GM10248 (cell line): ENCODE measurements around the gene BCAS2.

Experiments
- CTCF ChIA-PET: fragments of 300-600 bp; sonication (Branson Sonifier 250); formaldehyde crosslinking; extraction: SDS; loops from one replicate; lab custom pipeline; 2021; ENCODE audit warnings: antibody characterized with exemption; lab: Yijun Ruan, JAX
- POLR2A ChIA-PET: fragments of 350-650 bp; sonication (Branson Sonifier 250); formaldehyde crosslinking; extraction: SDS; loops from one replicate; lab custom pipeline; 2020; ENCODE audit warnings: antibody characterized with exemption; lab: Yijun Ruan, JAX
- DNase-seq: peaks from one replicate; pipeline ENCODE4 v3.0.0; 2012; ENCODE audit errors: extremely low spot score
- TF ChIP-seq, protein P1 (sequence below): IDR thresholded peaks from 2 replicates; pipeline ENCODE4 v1.5.1; 2012; ENCODE audit warnings: mild to moderate bottlenecking, low read depth; ENCODE audit errors: extremely low read depth, missing control alignments, control extremely low read depth

BCAS2 gene

DNA sequence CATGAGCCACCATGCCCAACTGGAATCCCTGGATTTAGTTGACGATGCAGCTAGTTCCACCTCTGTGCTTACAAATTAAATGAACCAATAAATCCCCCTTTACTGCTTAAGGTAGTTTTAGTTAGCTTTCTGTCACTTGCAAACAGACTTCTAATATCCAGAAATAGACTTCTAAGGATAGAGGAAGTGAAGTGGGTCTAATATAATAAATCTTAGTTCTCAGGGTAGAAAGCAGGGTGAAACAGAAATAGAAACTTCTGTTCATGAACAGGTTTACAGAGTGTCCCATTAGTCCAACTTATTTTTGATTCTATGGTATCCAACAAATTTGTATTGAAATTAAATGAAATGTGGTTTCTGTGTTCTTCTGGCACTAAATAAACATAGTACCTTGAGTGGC, 20.1 kb downstream of the BCAS2 start:
- DNase-seq = no peak
- TF ChIP-seq, protein P1, sequence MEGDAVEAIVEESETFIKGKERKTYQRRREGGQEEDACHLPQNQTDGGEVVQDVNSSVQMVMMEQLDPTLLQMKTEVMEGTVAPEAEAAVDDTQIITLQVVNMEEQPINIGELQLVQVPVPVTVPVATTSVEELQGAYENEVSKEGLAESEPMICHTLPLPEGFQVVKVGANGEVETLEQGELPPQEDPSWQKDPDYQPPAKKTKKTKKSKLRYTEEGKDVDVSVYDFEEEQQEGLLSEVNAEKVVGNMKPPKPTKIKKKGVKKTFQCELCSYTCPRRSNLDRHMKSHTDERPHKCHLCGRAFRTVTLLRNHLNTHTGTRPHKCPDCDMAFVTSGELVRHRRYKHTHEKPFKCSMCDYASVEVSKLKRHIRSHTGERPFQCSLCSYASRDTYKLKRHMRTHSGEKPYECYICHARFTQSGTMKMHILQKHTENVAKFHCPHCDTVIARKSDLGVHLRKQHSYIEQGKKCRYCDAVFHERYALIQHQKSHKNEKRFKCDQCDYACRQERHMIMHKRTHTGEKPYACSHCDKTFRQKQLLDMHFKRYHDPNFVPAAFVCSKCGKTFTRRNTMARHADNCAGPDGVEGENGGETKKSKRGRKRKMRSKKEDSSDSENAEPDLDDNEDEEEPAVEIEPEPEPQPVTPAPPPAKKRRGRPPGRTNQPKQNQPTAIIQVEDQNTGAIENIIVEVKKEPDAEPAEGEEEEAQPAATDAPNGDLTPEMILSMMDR = no peak
- ChIA-PET CTCF (interaction anchor here (1.9 to 4.9 kb wide), 3 partner anchors 13 to 214 kb away, joined by 8 to 42 read pairs (median 21); no protein-coding TSS in a partner anchor), POLR2A (no interaction called here)

DNA sequence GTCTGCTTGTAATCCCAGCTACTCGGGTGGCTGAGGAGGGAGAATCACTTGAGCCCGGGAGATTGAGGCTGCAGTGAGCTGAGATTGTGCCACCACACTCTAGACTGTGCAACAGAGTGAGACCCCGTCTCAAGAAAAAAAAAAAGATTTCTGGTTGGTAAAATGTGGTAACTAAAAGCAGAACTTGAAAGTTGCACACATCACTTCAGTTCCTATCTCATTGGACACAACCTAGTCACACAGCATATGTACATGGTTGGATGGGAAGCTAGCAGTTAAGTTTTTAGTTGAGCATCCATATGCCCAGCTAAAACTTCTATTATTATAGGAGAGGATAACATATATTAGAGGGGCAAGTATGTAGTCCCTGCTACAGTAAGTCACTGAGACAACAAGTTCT, 22.1 kb downstream of the BCAS2 start:
- ChIA-PET POLR2A (no interaction called here), CTCF (interaction anchor here (1.0 to 4.9 kb wide), 11 partner anchors 9 to 548 kb away, joined by 3 to 42 read pairs (median 5); no protein-coding TSS in a partner anchor)
- no peak for DNase-seq
- TF ChIP-seq, protein P1 = no peak

DNA sequence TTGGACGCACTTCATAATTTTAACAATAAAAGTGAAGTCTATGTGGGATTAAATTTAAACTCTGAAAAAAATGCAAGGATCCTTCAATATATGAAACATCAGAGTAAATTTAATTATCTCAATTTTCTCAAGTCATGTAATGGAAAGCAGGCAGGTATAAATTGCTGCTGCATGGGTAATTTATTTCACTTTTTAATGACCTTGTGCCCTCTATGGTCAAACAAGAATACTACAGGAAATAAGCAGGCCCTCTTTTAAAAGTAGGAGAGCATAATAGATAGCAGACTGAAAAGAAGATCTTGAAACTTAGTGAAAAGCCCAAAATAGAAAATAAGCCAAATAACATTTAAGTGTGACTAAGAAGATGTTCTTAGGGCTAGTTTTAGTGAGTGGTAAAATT, 22.9 kb downstream of the BCAS2 start:
- peak; percentile 43 for DNase-seq
- POLR2A ChIA-PET = no interaction called here
- CTCF ChIA-PET = interaction anchor here (0.6 to 4.9 kb wide), 10 partner anchors 9 to 549 kb away, joined by 3 to 42 read pairs (median 4); no protein-coding TSS in a partner anchor
- TF ChIP-seq, protein P1 = peak; percentile 34

DNA sequence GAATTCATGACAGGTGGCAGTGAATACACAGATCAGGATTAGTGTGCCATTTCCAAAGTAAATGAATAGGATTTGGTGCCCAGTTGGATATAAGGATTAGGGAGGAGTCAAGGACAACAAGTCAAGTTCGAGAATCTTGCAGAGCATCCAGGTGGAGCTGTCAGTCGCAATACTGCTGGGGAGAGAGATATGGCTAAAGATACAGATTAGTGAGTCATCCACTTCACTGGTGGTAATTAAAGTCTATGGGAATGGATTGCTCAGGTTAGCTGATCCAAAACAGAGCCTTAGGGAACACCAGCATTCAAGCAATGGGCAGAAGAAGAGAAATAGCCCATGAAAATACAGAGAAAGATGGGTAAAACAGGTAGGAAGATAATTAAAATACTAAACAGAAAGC, 26.8 kb downstream of the BCAS2 start:
- TF ChIP-seq, protein P1 = no peak
- CTCF ChIA-PET = interaction anchor here (1.0 to 2.4 kb wide), 4 partner anchors 13 to 207 kb away, joined by 3 to 10 read pairs (median 3); no protein-coding TSS in a partner anchor
- DNase-seq = no peak
- POLR2A ChIA-PET = no interaction called here

DNA sequence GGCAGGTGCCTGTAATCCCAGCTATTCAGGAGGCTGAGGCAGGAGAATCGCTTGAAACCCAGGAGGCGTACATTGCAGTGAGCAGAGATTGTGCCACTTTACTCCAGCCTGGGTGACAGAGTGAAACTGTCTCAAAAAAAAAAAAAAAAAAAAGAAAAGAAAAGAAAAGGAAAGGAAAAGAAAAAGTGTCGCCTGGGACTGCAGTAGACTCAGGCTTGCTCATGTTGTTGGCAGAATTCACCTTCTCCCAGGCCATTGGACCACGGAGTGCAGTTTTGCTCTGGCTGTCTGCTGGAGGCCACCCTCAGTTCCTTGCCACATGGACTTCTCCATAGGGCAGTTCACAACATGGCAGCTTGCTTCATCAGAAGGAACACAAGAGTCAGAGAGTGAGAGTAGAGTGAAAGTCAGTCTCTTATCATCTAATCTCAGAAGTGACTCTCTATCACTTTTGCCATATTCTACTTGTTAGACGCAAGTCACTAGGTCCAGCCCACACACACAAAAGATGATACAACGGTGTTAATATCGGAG, 29.2 kb downstream of the BCAS2 start:
- TF ChIP-seq, protein P1 = no peak
- DNase-seq = no peak
- CTCF ChIA-PET = interaction anchor here (1.3 to 1.5 kb wide), 2 partner anchors 17 to 207 kb away, joined by 3 to 4 read pairs; no protein-coding TSS in a partner anchor
- POLR2A ChIA-PET = no interaction called here

DNA sequence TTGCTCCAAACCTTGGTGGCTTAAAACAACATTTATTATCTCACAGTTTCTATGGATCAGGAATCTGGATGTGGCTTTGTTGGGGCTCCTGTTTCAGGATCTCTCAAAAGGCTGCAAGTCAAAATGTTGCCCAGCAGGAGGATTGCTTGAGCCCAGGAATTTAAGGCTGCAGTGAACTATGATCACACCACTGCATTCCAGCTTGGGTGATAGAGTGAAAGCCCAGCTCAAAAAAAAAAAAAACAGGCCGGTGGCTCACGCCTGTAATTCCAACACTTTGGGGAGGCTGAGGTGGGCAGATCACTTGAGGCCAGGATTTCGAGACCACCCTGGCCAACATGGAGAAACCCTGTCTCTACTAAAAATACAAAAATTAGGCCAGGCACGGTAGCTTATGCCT, 30.0 kb downstream of the BCAS2 start:
- TF ChIP-seq, protein P1 = no peak
- ChIA-PET CTCF (interaction anchor here (1.3 kb wide), 1 partner anchor 206 kb away, joined by 4 read pairs; no protein-coding TSS in a partner anchor), POLR2A (no interaction called here)
- DNase-seq = no peak
